GM10248 (cell line): ENCODE measurements around the gene MARS1.

Source experiments
- CTCF ChIA-PET: fragments of 300-600 bp; sonication (Branson Sonifier 250); formaldehyde crosslinking; extraction: SDS; loops from one replicate; lab custom pipeline; 2021; ENCODE audit warnings: antibody characterized with exemption; lab: Yijun Ruan, JAX
- POLR2A ChIA-PET: fragments of 350-650 bp; sonication (Branson Sonifier 250); formaldehyde crosslinking; extraction: SDS; loops from one replicate; lab custom pipeline; 2020; ENCODE audit warnings: antibody characterized with exemption; lab: Yijun Ruan, JAX
- DNase-seq: peaks from one replicate; pipeline ENCODE4 v3.0.0; 2012; ENCODE audit errors: extremely low spot score
- TF ChIP-seq, protein P1 (sequence below): IDR thresholded peaks from 2 replicates; pipeline ENCODE4 v1.5.1; 2012; ENCODE audit warnings: mild to moderate bottlenecking, low read depth; ENCODE audit errors: extremely low read depth, missing control alignments, control extremely low read depth

MARS1 gene

DNA sequence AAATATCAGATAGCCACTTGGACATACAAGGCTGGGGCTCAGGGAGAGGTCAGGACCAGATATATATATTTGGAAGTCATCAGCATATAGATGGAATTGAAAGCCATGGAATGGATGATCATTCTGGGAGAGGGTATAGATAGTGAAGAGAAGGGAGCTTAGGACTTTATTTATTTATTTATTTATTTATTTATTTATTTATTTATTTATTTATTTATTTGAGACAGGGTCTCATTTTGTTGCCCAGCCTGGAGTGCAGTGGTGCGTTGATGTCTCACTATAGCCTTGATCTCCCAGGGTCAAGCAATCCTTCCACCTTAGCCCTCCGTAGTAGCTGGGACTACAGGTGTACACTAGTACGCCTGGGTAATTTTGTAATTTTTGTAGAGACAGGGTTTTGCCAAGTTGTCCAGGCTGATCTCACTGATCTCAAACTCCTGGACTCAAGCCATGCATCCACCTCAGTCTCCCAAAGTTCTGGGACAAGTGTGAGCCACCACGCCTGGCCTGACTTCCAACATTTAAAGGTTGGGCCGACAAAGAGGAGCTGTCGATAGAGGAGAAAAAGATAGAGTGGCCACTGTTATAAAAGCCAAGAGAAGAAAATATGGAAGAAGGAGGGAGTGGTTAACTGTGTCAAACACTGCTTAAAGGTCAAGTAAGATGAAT lies 41.4 kb upstream of the MARS1 start:
- CTCF ChIA-PET, result interaction anchor here (1.0 to 3.0 kb wide), 5 partner anchors 9 to 204 kb away, joined by 3 to 18 read pairs (median 3); partner anchors contain the start of gene GLI1
- POLR2A ChIA-PET, result no interaction called here
- TF ChIP-seq, protein P1, sequence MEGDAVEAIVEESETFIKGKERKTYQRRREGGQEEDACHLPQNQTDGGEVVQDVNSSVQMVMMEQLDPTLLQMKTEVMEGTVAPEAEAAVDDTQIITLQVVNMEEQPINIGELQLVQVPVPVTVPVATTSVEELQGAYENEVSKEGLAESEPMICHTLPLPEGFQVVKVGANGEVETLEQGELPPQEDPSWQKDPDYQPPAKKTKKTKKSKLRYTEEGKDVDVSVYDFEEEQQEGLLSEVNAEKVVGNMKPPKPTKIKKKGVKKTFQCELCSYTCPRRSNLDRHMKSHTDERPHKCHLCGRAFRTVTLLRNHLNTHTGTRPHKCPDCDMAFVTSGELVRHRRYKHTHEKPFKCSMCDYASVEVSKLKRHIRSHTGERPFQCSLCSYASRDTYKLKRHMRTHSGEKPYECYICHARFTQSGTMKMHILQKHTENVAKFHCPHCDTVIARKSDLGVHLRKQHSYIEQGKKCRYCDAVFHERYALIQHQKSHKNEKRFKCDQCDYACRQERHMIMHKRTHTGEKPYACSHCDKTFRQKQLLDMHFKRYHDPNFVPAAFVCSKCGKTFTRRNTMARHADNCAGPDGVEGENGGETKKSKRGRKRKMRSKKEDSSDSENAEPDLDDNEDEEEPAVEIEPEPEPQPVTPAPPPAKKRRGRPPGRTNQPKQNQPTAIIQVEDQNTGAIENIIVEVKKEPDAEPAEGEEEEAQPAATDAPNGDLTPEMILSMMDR, result no peak
- DNase-seq, result no peak

DNA sequence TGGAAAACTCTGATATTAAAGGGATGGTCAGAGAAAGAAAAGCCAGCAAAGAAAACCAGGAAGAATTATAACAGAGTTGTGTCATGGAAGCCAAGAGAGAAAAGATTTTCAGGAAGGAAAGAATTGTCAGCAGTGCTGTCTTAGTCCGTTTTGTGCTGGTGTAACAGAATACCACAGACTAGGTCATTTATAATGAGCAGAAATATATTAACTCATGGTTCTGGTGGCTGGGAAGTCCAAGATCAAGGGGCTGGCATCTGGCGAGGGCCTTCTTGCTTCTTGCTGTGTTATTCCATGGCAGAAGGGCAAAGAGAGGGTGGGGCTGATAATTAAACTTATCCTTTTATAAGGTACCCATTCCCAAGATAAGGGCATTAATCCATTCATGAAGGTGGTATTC lies 39.2 kb upstream of the MARS1 start:
- TF ChIP-seq, protein P1, result no peak
- POLR2A ChIA-PET, result no interaction called here

DNA sequence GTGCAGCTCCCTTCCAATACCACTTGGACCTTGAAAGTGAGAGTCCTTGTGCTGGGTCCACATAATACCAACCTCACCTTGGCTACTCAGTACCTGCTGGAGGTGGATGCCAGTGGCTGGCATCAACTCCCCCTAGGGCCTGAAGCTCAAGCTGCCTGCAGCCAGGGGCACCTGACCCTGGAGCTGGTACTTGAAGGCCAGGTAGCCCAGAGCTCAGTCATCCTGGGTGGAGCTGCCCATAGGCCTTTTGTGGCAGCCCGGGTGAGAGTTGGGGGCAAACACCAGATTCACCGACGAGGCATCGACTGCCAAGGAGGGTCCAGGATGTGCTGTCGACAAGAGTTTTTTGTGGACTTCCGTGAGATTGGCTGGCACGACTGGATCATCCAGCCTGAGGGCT lies 38.5 kb upstream of the MARS1 start:
- TF ChIP-seq, protein P1, result no peak
- DNase-seq, result no peak
- ChIA-PET POLR2A (interaction anchor here (0.6 kb wide), 1 partner anchor 65 kb away, joined by 4 read pairs; no protein-coding TSS in a partner anchor), CTCF (interaction anchor here (1.4 to 9.7 kb wide), 5 partner anchors 9 to 189 kb away, joined by 3 to 238 read pairs (median 58); partner anchors contain the start of gene INHBC)

More for the DNA sequence above, 39.2 kb upstream of the MARS1 start:
- DNase-seq, result no peak
- CTCF ChIA-PET, result interaction anchor here (0.6 to 9.7 kb wide), 7 partner anchors 10 to 188 kb away, joined by 3 to 238 read pairs (median 8); partner anchors contain the start of gene INHBC

DNA sequence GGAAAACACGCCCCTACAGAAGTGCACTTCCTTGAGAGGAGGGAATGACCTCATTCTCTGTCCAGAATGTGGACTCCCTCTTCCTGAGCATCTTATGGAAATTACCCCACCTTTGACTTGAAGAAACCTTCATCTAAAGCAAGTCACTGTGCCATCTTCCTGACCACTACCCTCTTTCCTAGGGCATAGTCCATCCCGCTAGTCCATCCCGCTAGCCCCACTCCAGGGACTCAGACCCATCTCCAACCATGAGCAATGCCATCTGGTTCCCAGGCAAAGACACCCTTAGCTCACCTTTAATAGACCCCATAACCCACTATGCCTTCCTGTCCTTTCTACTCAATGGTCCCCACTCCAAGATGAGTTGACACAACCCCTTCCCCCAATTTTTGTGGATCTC lies 37.8 kb upstream of the MARS1 start:
- TF ChIP-seq, protein P1, result no peak
- ChIA-PET CTCF (interaction anchor here (1.0 to 9.7 kb wide), 5 partner anchors 9 to 202 kb away, joined by 3 to 238 read pairs (median 58); partner anchors contain the start of genes GLI1 and INHBC), POLR2A (interaction anchor here (0.6 kb wide), 2 partner anchors 65 to 86 kb away, joined by 4 to 5 read pairs; no protein-coding TSS in a partner anchor)
- no peak for DNase-seq

DNA sequence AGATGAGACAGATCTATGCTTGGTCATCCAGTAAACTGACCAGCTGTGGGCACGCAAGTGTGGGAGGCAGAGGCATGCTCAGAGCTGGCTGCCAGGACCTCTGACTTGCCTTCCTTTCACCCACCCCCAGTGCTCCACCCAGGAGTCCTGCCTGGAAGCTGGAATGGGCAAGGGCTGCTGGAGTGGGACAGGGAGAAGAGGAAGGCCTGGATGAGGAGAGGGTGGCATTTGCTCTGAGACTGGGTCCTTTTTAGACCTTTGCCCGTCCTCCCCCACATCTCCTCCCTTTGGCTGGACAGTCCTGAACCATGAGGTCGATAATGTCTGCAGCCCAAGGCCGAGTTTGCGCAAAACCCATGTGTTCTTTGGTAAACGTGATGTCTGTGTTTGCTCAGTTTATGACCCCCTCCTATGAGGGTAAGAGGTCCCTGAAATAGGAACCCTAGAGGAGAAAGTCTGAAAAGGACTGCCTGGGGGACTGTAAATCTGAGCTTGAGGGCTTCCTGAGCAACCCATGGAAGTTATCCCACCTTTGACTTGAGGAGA lies 36.6 kb upstream of the MARS1 start:
- ChIA-PET POLR2A (no interaction called here), CTCF (interaction anchor here (1.3 to 10.2 kb wide), 17 partner anchors 8 to 237 kb away, joined by 3 to 238 read pairs (median 28); partner anchors contain the start of genes ARHGAP9, GLI1 and INHBC)
- DNase-seq, result no peak
- TF ChIP-seq, protein P1, result no peak

DNA sequence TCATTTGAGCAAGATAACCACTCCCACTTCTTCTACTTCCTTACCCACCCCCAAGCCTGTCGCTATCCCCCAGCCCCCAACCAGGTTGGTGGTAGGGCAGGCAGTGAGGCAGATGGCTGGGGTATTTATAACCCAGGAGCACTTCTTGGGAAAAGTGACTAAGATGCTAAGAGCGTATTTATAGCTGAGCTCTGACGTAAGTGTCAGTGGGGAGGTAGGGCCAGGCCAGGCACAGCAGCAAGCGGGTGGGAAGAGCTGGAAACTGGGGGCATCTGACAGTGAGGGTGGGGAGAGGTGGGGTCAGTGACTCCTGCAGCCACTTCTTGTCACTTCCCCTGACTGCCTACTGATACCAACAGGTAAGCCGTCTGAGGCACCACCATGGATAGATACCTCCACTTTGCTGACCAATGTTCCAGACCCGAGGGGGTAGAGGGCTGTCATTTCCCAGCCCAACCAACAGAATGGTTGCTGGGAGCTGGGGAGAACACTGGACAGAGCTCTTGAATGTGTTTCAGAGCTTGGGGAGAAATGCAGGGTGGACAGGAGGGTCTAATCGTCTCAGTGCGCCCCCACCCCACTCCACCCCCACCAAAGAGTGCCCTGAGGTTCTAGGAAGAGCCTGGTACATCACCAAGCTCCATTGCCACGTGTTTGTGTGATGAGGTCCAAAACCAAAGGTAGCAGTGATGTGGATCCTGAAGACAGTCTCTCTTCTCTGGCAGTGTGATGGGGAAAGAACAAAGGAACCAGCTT lies 35.5 kb upstream of the MARS1 start:
- DNase-seq, result peak; percentile 39
- ChIA-PET CTCF (interaction anchor here (0.6 to 10.2 kb wide), 63 partner anchors 10 to 464 kb away, joined by 3 to 238 read pairs (median 5); partner anchors contain the start of genes ARHGAP9, CYP27B1, INHBC and SHMT2), POLR2A (no interaction called here)
- TF ChIP-seq, protein P1, result no peak
